HG02798 (cell line): ENCODE data around the gene ZMYM5.
"Not testable (repeated sequence)": the region's sequence is repeated elsewhere in the genome, so short reads cannot be mapped to it uniquely, and the experiment has no call there.

Experiments
- ATAC-seq: cut with Tn5 transposase; IDR thresholded peaks from one replicate; pipeline ENCODE4 v1.9.1; 2021; ENCODE audit warnings: mild to moderate bottlenecking; ENCODE audit not compliant: unreplicated experiment, poor library complexity

Gene ZMYM5

GRCh38 chr13:19834704-19835103 lies 28.7 kb downstream of the ZMYM5 start:
- ATAC-seq, result no peak

GRCh38 chr13:19822673-19823072 lies 40.8 kb downstream of the ZMYM5 start:
- no peak for ATAC-seq

GRCh38 chr13:19818223-19818842 lies 45.1 kb downstream of the ZMYM5 start:
- ATAC-seq, result no peak

- no peak for ATAC-seq
Measured at GRCh38 chr13:19817510-19818158, 45.8 kb downstream of the ZMYM5 start.

- no peak for ATAC-seq
Measured at GRCh38 chr13:19817106-19817505, 46.3 kb downstream of the ZMYM5 start.

- ATAC-seq, result not testable (repeated sequence)
Measured at GRCh38 chr13:19815842-19816241, 47.6 kb downstream of the ZMYM5 start.

GRCh38 chr13:19810996-19811881 lies 52.2 kb downstream of the ZMYM5 start:
- ATAC-seq, result no peak

- ATAC-seq, result no peak
Measured at GRCh38 chr13:19810151-19810550, 53.3 kb downstream of the ZMYM5 start.

GRCh38 chr13:19805765-19806164 lies 57.7 kb downstream of the ZMYM5 start:
- no peak for ATAC-seq

- ATAC-seq, result no peak
Measured at GRCh38 chr13:19795956-19796355, 67.5 kb downstream of the ZMYM5 start.

- no peak for ATAC-seq
Measured at GRCh38 chr13:19794631-19795030, 68.8 kb downstream of the ZMYM5 start.

- ATAC-seq, result no peak
Measured at GRCh38 chr13:19791953-19792537, 71.4 kb downstream of the ZMYM5 start.

- peak; percentile 94 for ATAC-seq
Measured at GRCh38 chr13:19782727-19783682, 80.4 kb downstream of the ZMYM5 start, which contains the start of gene PSPC1. TSS of gene PSPC1 (minus strand) at chr13:19782945. CDS start at chr13:19782757, 188 bp downstream.

GRCh38 chr13:19782049-19782726 lies 81.3 kb downstream of the ZMYM5 start:
- ATAC-seq, result peak; percentile 39

- ATAC-seq, result no peak
Measured at GRCh38 chr13:19781526-19781925, 81.9 kb downstream of the ZMYM5 start.

GRCh38 chr13:19780753-19781418 lies 82.6 kb downstream of the ZMYM5 start:
- not testable (repeated sequence) for ATAC-seq
